Measurements from ENCODE around the gene RNF157.
A peak's percentile ranks its signal among the peaks of the same experiment; 100 is the strongest.

The RNF157 gene

GRCh38 chr17:76272541-76273444 is 32.5 kb upstream of the RNF157 start:
- CTCF ChIA-PET = interaction anchor here (0.6 to 2.0 kb wide), 8 partner anchors 26 to 523 kb away, joined by 3 to 10 read pairs (median 4); no protein-coding TSS in a partner anchor
- POLR2A ChIA-PET = interaction anchor here (0.5 to 1.5 kb wide), 5 partner anchors 27 to 217 kb away, joined by 3 to 5 read pairs (median 4); partner anchors contain the start of gene SRP68
- H3K4me1 ChIP-seq (ENCODE audit: control insufficient read depth, insufficient read depth, low read length) = no peaks in the 10 kb centered on the region
- TF ChIP-seq ZBTB10 (tag by site-specific recombination; IDR thresholded peaks at IDR 0.05) = peak; percentile 33; the same call in 1 of the 2 replicates
- TF ChIP-seq FEZF1 (tag by site-specific recombination; IDR thresholded peaks at IDR 0.05) = no peak
- TF ChIP-seq ZNF366 (tag by site-specific recombination; conservative IDR thresholded peaks at IDR 0.05) = no peak
- TF ChIP-seq ZNF629 (tag by site-specific recombination; IDR thresholded peaks at IDR 0.05) = peak; percentile 43; the same call in 1 of the 2 replicates
- no peak for TF ChIP-seq HIC1 (tag by site-specific recombination; IDR thresholded peaks at IDR 0.05)
- peak; percentile 71 for TF ChIP-seq GLIS1 (tag by site-specific recombination; IDR thresholded peaks at IDR 0.05)
- TF ChIP-seq ATF2 (tag by site-specific recombination; IDR thresholded peaks at IDR 0.05; ENCODE audit: low read depth) = peak; percentile 67; the same call in 1 of the 2 replicates
- no peak for TF ChIP-seq ZNF530 (tag by site-specific recombination; IDR thresholded peaks at IDR 0.05; ENCODE audit: low read depth)
- TF ChIP-seq SCRT2 (tag by site-specific recombination; IDR thresholded peaks at IDR 0.05) = peak; percentile 81
- TF ChIP-seq KLF7 (tag by site-specific recombination; IDR thresholded peaks at IDR 0.05; ENCODE audit: borderline replicate concordance) = no peak
- TF ChIP-seq ZNF214 (tag by site-specific recombination; IDR thresholded peaks at IDR 0.05; ENCODE audit: borderline replicate concordance) = no peak
- no peak for TF ChIP-seq ZSCAN30 (tag by site-specific recombination; IDR thresholded peaks at IDR 0.05)
- no peak for TF ChIP-seq IKZF3 (tag by site-specific recombination; IDR thresholded peaks at IDR 0.05)
- 0 out of 2 replicates have a peak, but pooled peaks have one; percentile 26 for TF ChIP-seq ZNF423 (tag by site-specific recombination; IDR thresholded peaks at IDR 0.05)
- peak; percentile 86 for TF ChIP-seq ZIC2 (tag by site-specific recombination; IDR thresholded peaks at IDR 0.05)
- no peak for TF ChIP-seq ZNF785 (tag by site-specific recombination; IDR thresholded peaks at IDR 0.05)
- no peak for TF ChIP-seq ZNF571 (tag by site-specific recombination; IDR thresholded peaks at IDR 0.05)
- no peak for TF ChIP-seq SP3 (tag by site-specific recombination; IDR thresholded peaks at IDR 0.05)
- no peak for TF ChIP-seq ZNF626 (tag by site-specific recombination; IDR thresholded peaks at IDR 0.05)
- no peak for TF ChIP-seq ZNF560 (tag by site-specific recombination; IDR thresholded peaks at IDR 0.05; ENCODE audit: borderline replicate concordance)
- no peak for TF ChIP-seq MZF1 (tag by site-specific recombination; IDR thresholded peaks at IDR 0.05; ENCODE audit: borderline replicate concordance)
- TF ChIP-seq ZBTB8A (tag by site-specific recombination; IDR thresholded peaks at IDR 0.05) = peak; percentile 47; the same call in 1 of the 2 replicates
- no peak for TF ChIP-seq REST (tag by site-specific recombination; IDR thresholded peaks at IDR 0.05)
- H3K27ac ChIP-seq (ENCODE audit: extremely low read depth, low read depth, low read length) = no peak overlapping the region
- H3K4me3 ChIP-seq (ENCODE audit: low read depth, low read length) = no peak overlapping the region
- peaks cover under 1 to 26% of the 10 kb centered on the region in 2 experiments; a peak in 2 of 3 replicates for H3K36me3 ChIP-seq (ENCODE audit: control insufficient read depth in 2 of 2, insufficient read depth in 1 of 2, low read length in 2 of 2)
- H3K9me3 ChIP-seq (ENCODE audit: control insufficient read depth, insufficient read depth, low read depth, low read length) = no peaks in the 10 kb centered on the region

Data from HEK293 (cell line).